ENCODE data around the gene DPH5.
"Not testable (repeated sequence)": the region's sequence is repeated elsewhere in the genome, so short reads cannot be mapped to it uniquely, and the experiment has no call there.

The DPH5 gene

GRCh38 chr1:100982793-100983192 lies 42.8 kb downstream of the DPH5 start:
- DNase-seq (ENCODE audit: low read depth), result no peak

- DNase-seq (ENCODE audit: low read depth), result no peak
Observed at GRCh38 chr1:100979631-100980030, 46.0 kb downstream of the DPH5 start.

GRCh38 chr1:100976936-100977335 lies 48.6 kb downstream of the DPH5 start:
- no peak for DNase-seq (ENCODE audit: low read depth)

GRCh38 chr1:100972185-100972584 lies 53.4 kb downstream of the DPH5 start:
- no peak for DNase-seq (ENCODE audit: low read depth)

GRCh38 chr1:100971021-100971420 lies 54.6 kb downstream of the DPH5 start:
- no peak for DNase-seq (ENCODE audit: low read depth)

GRCh38 chr1:100969327-100969726 lies 56.3 kb downstream of the DPH5 start:
- no peak for DNase-seq (ENCODE audit: low read depth)

GRCh38 chr1:100968621-100969020 lies 57.0 kb downstream of the DPH5 start:
- no peak for DNase-seq (ENCODE audit: low read depth)

GRCh38 chr1:100960098-100960497 lies 65.5 kb downstream of the DPH5 start:
- no peak for DNase-seq (ENCODE audit: low read depth)

- DNase-seq (ENCODE audit: low read depth), result peak; percentile 9
Observed at GRCh38 chr1:100959502-100960060, 66.0 kb downstream of the DPH5 start.

GRCh38 chr1:100955322-100955721 lies 70.3 kb downstream of the DPH5 start:
- DNase-seq (ENCODE audit: low read depth), result peak; percentile 93

- no peak for DNase-seq (ENCODE audit: low read depth)
Observed at GRCh38 chr1:100953960-100954730, 71.4 kb downstream of the DPH5 start.

- not testable (repeated sequence) for DNase-seq (ENCODE audit: low read depth)
Observed at GRCh38 chr1:100952970-100953369, 72.6 kb downstream of the DPH5 start.

- no peak for DNase-seq (ENCODE audit: low read depth)
Observed at GRCh38 chr1:100952104-100952745, 73.4 kb downstream of the DPH5 start.

GRCh38 chr1:100950781-100951180 lies 74.8 kb downstream of the DPH5 start:
- DNase-seq (ENCODE audit: low read depth), result no peak

- peak; percentile 11 for DNase-seq (ENCODE audit: low read depth)
Observed at GRCh38 chr1:100950337-100950736, 75.2 kb downstream of the DPH5 start.

GRCh38 chr1:100949515-100950158 lies 75.9 kb downstream of the DPH5 start:
- not testable (repeated sequence) for DNase-seq (ENCODE audit: low read depth)

GRCh38 chr1:100948721-100949405 lies 76.7 kb downstream of the DPH5 start:
- DNase-seq (ENCODE audit: low read depth), result not testable (repeated sequence)

GRCh38 chr1:100947816-100948215 lies 77.8 kb downstream of the DPH5 start:
- not testable (repeated sequence) for DNase-seq (ENCODE audit: low read depth)

GRCh38 chr1:100946064-100946463 lies 79.5 kb downstream of the DPH5 start:
- not testable (repeated sequence) for DNase-seq (ENCODE audit: low read depth)

GRCh38 chr1:100943533-100943932 lies 82.1 kb downstream of the DPH5 start:
- no peak for DNase-seq (ENCODE audit: low read depth)

- DNase-seq (ENCODE audit: low read depth), result no peak
Observed at GRCh38 chr1:100942304-100943046, 83.1 kb downstream of the DPH5 start.

Data from fibroblast of gingiva (primary cell).